NOMO-1 treated with DMSO at 0.1 percent for 48 hours (cell line): Measurements from ENCODE around the gene GABRA1.

ENCODE experiments used
- DNase-seq: peaks from one replicate; lab custom pipeline; 2025; ENCODE audit not compliant: unreplicated experiment; lab: John Stamatoyannopoulos, UW

Gene GABRA1

DNA sequence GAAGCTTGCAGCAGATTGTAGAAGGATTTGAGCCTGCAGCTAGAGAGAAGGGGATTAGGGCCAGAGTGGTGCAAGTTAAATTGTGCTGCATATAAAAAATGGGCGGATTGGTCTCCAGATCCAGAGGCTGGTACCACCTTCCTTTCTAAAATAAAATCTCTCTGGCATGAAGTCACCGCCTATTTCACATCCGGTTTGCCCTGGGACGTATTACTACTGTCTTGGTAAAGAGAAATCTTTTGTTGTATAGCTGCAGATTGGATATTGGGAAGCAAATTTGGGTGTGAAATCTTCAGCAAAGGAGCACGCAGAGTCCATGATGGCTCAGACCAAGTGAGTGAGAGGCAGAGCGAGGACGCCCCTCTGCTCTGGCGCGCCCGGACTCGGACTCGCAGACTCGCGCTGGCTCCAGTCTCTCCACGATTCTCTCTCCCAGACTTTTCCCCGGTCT lies at the start of gene GABRA1:
Gene GABRA1, plus strand, starts transcription at position 180 of the 451 bp plus-strand sequence. CDS start 2,691 bp downstream, outside the sequence.
- DNase-seq = no peak

- no peak for DNase-seq
Observed at GRCh38 chr5:161799316-161799715, 48.6 kb upstream of the GABRA1 start.

- no peak for DNase-seq
Observed at GRCh38 chr5:161804263-161804662, 43.7 kb upstream of the GABRA1 start.

- no peak for DNase-seq
Observed at GRCh38 chr5:161846746-161847145, 1.2 kb upstream of the GABRA1 start.

DNA sequence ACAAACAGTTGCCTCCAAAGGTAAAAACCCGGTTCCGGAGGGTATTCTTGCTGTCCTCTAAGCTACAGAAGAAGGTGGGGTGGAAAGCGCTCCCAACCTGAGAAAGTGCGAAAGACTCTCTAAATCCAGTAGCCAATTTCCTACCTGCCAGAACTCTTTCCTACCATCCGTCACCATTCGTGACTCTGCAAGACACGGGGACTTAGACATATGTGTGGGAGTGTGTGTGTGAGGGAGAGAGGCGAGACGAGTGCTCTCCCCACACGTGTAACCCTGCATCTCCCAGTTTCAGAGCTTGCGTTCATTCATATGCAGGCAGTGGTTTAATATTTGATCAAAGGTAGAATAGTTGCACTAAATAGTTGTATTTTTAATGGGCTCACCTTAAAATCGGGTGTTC lies 473 bp upstream of the GABRA1 start:
- no peak for DNase-seq

GRCh38 chr5:161850491-161850890 lies 2.6 kb downstream of the GABRA1 start:
- DNase-seq = no peak

GRCh38 chr5:161851691-161852299 lies 3.9 kb downstream of the GABRA1 start:
- DNase-seq = no peak

- DNase-seq = no peak
Observed at GRCh38 chr5:161857358-161857757, 9.4 kb downstream of the GABRA1 start.

DNA sequence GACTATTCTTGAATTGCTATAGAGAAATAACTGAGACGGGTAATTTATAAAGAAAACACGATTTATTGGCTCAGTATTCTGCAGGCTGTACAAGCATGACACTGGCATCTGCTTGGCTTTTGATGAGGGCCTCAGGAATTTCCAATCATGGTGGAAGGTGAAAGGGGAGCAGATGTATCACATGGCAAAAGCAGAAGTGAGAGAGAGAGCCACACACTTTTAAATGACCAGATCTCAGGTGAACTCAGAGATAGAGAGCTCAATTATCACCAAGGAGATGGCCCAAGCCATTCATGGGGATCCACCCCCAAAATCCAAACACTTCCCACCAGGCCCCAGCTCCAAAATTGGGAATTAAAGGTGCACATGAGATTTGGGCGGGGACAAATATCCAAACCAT lies 15.3 kb downstream of the GABRA1 start:
- DNase-seq = no peak

- no peak for DNase-seq
Observed at GRCh38 chr5:161863811-161864210, 15.9 kb downstream of the GABRA1 start.

DNA sequence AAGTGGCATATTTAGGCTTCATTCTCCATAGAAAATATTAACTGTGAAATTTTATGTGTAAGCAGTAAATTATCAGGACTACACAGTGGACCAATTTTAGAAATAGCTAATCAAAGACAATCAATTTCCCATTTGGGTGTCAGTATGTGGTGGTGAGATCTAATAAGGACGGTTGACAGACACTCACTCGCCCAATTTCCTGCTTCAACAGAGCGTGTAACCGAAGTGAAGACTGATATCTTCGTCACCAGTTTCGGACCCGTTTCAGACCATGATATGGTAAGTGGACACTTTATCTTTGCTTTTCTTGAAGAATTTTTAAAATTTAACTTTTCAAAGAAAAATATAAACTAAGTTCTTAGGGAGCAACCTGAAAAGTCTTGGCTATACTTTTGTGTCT lies 17.6 kb downstream of the GABRA1 start:
- no peak for DNase-seq

DNA sequence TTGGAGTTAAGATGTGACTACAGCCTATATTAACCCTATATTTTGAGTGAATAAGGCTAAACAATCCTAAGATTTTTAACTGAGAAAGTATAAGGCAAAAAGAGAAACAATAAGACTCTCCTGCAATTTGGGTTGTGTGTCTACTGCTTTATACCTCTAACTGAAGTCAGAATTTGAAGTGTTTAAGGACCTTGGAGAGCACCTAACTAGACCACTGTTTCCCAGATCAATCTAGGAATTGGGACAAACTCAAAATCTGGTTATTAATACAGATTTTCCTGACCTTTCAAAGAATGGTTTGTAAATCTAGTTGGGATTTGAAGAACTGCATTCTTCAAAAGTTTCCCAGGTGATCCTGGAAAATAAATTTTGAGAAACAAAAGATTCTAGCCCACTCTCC lies 42.1 kb downstream of the GABRA1 start:
- DNase-seq = no peak

DNA sequence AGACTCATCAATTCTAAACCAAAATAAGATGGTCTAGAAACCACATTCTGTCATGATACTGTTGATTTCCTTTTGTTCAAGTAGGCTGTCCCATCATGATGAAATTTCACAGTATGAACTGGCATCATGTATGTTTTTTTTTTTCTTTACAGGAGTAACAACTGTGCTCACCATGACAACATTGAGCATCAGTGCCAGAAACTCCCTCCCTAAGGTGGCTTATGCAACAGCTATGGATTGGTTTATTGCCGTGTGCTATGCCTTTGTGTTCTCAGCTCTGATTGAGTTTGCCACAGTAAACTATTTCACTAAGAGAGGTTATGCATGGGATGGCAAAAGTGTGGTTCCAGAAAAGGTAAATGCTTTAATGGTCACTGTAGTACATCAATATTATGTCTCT lies 47.6 kb downstream of the GABRA1 start:
- DNase-seq = no peak

GRCh38 chr5:161897033-161897432 lies 49.1 kb downstream of the GABRA1 start:
- DNase-seq = no peak

GRCh38 chr5:161899590-161899989 lies 51.7 kb downstream of the GABRA1 start:
- DNase-seq = no peak

DNA sequence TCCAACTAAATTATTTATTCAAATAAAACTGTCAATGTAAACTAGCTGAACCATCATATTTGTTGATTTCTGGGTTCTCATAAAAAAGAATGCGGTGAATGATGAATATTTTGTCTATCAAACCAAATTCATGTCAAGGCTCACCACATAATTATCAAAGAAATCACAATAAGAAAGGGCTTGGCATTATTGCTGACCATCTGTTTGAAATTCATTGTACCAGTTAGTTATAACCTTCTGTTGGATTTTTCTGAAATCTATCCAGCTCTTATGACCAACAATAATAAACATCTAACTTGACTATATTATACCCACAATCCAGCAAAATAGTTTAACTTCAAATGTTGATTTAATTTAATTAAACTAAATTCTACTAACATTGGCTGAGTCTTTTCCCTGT lies 53.1 kb downstream of the GABRA1 start:
- no peak for DNase-seq

DNA sequence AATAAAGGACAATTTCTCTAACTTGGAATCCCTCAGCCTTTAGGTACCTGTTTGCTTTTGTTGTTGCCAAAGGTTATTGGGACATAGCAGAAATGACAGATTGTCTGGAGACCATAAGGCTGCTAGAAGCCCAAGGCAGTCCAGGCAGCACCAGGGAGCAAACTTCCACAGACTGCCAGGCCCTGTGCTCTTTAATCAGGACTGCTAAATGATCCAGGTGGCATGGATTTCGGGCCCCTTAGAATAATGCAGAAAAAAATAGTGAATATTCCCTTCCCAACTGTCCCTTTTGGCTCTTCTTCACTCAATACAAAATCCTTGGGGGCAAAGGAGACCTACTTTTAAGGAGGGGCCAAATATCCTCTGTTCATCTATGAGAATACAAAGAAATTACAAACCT lies 73.9 kb downstream of the GABRA1 start:
- DNase-seq = no peak

DNA sequence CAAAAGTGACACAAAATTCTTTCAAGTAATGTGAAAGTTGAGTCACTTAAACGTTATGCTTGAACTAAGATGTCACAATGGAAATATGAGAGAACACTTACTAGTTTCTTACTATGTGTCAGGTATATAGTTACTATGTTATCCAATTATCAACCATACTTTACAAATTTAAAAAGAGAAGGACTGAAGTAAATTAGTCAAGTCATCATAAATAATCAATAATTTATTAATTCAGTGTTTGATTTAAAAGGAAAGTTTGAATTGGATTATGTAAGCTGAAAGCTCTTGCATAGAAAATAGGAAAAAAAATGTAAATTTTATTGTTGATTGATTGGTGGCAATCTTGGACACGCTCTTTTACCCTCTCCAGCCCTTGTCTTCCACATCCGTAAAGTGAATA lies 76.3 kb downstream of the GABRA1 start:
- DNase-seq = no peak

- no peak for DNase-seq
Observed at GRCh38 chr5:161925960-161926359, 78.0 kb downstream of the GABRA1 start.

GRCh38 chr5:161934486-161934885 lies 86.6 kb downstream of the GABRA1 start:
- DNase-seq = no peak

- DNase-seq = no peak
Observed at GRCh38 chr5:161944974-161945373, 97.1 kb downstream of the GABRA1 start.

DNA sequence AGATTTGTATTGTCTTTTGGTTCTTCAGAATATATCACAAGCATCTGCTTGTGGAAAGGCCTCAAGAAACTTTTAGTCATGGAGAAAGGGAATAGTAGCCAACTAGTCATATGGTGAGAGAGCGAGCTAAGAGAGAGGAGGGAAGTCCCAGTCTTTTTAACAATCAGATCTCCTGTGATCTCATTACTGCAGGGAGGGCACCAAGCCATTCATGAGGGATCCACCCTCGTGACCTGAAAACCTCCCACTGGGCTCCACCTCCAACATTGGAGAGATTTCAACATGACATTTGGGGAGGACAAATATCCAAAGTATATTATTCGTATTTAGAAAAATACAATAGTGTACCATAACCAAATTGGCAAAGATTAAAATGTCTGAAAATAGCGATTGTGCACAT lies 99.0 kb downstream of the GABRA1 start:
- DNase-seq = no peak
